ENCODE results near the gene FADS2. TPM values are rescaled to one million over a fixed set of nuclear protein-coding genes. Genes with fewer than 3 reads are reported as not detected.

Gene FADS2
- total and polyA plus RNA-seq, 9 of the 15 experiments (the other 6 are each of a cell fraction or from before 2014, with no cell fraction given) = 2.9 to 42.8 (median 16.2) TPM

DNA sequence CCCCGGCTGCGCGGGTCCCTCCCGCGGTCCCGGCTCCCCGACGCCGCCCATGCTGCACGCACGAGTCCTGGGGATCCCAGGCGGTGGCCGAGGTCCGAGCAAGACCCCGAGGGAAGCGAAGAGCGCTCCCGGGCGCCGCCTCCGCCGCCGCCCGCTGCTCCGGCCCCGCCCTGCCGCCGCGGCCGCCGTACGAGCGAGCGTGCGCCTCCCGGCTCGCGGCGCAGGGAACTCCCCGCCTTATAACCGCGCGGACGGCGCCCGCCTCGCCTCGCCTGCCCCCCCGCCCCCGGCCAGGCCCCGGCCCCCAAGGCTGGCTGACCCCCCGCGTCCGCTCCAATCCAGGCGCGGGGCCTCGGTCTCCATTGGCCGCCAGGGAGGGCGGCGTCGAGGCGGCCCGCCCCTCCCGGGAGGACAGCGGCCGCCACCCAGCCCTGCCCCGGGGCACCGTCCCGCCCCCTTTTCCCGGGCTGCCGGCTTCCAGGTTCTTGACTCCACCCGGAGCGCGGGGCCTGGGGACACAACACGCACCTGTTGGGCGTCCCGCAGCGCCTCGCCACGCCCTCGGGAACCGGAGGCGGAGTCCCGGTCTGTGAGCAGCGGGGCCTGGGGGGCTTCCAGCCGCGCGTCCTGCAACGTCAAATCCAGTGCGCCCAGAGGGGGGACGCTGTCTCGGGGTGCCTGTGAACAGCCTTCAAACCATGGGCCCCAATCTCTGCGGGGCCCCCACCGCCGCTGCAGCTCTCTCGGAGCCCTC is 63.4 kb downstream of the FADS2 start, which contains the start of gene FADS3 (continued):
- TF ChIP-seq, protein P1, sequence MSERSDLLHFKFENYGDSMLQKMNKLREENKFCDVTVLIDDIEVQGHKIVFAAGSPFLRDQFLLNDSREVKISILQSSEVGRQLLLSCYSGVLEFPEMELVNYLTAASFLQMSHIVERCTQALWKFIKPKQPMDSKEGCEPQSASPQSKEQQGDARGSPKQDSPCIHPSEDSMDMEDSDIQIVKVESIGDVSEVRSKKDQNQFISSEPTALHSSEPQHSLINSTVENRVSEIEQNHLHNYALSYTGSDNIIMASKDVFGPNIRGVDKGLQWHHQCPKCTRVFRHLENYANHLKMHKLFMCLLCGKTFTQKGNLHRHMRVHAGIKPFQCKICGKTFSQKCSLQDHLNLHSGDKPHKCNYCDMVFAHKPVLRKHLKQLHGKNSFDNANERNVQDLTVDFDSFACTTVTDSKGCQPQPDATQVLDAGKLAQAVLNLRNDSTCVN (CRISPR knock-in tag; IDR thresholded peaks at IDR 0.05) = no peak
- TF ChIP-seq ZNF780A (CRISPR knock-in tag; IDR thresholded peaks at IDR 0.05) = no peak

DNA sequence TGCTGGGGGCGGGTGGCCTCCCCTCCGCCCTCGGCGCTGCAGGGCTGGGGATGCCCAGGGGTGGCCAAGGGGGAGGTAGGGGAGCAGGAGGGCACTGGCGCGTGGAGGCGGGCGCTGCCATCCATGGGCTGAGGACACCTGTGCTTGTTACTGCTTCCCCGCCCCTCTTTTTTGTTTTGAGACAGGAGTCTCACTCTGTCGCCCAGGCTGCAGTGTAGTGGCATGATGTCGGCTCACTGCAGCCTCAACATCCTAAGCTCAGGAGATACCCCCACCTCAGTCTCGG is 63.9 kb downstream of the FADS2 start:
- WGBS (ENCODE audit: insufficient coverage, low coverage, missing lambda C conversion rate) = 54% methylated on average over 5 of the region's 12 CpGs
- H3K9ac ChIP-seq (ENCODE audit: insufficient read depth in 1 of 2, low read depth in 2 of 2, low read length in 2 of 2) = peak overlapping the region in 1 of 2 experiments; percentile 84; a peak in 2 of 4 replicates
- H3K27me3 ChIP-seq (ENCODE audit: control insufficient read depth in 2 of 2, insufficient read depth in 2 of 2, low read length in 2 of 2) = no peaks in the 10 kb centered on the region
- ATAC-seq (no peak), DNase-seq (ENCODE audit: extremely low read depth in 1 of 4, low spot score in 3 of 4) (no peak), FAIRE-seq (no peak)
- H3K4me3 ChIP-seq = peak overlapping the region; percentile 64
- no peaks in the 10 kb centered on the region for H3K9me3 ChIP-seq (replicated peaks; ENCODE audit: control insufficient read depth, insufficient read depth, low read depth, low read length)
- intact Hi-C loops (cut with micrococcal nuclease) (no loop called here), in situ Hi-C loops (cut with MboI) (no loop called here)
- H3K9me1 ChIP-seq (ENCODE audit: control insufficient read depth, insufficient read depth, low read length) = no peaks in the 10 kb centered on the region
- H3K4me1 ChIP-seq (replicated peaks in 1 of 2; ENCODE audit: control insufficient read depth in 2 of 2, insufficient read depth in 2 of 2, low read length in 2 of 2) = peaks cover 15 to 45% of the 10 kb centered on the region in 2 experiments
- no TSS peak for BruUV-seq (replicated peaks)
- ChIA-PET POLR2A (no interaction called here), CTCF (ENCODE audit: low intra/inter-chr PET ratio) (interaction anchor here (0.6 kb wide), 1 partner anchor 95 kb away, joined by 3 read pairs; no protein-coding TSS in a partner anchor)
- TF ChIP-seq, protein P2, sequence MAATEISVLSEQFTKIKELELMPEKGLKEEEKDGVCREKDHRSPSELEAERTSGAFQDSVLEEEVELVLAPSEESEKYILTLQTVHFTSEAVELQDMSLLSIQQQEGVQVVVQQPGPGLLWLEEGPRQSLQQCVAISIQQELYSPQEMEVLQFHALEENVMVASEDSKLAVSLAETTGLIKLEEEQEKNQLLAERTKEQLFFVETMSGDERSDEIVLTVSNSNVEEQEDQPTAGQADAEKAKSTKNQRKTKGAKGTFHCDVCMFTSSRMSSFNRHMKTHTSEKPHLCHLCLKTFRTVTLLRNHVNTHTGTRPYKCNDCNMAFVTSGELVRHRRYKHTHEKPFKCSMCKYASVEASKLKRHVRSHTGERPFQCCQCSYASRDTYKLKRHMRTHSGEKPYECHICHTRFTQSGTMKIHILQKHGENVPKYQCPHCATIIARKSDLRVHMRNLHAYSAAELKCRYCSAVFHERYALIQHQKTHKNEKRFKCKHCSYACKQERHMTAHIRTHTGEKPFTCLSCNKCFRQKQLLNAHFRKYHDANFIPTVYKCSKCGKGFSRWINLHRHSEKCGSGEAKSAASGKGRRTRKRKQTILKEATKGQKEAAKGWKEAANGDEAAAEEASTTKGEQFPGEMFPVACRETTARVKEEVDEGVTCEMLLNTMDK (IDR thresholded peaks at IDR 0.05; ENCODE audit: borderline replicate concordance, insufficient read depth, low read depth, low read length, poor library complexity, severe bottlenecking) = peak; percentile 32
- TF ChIP-seq COPS2 (conservative IDR thresholded peaks at IDR 0.05) (no peak), KDM5B (IDR thresholded peaks at IDR 0.05; ENCODE audit: insufficient replicate concordance, low read depth, low read length) (no peak), MTA3 (IDR thresholded peaks at IDR 0.05; ENCODE audit: borderline replicate concordance) (0 out of 2 replicates have a peak, but pooled peaks have one; percentile 1)
- TF ChIP-seq, protein P3, sequence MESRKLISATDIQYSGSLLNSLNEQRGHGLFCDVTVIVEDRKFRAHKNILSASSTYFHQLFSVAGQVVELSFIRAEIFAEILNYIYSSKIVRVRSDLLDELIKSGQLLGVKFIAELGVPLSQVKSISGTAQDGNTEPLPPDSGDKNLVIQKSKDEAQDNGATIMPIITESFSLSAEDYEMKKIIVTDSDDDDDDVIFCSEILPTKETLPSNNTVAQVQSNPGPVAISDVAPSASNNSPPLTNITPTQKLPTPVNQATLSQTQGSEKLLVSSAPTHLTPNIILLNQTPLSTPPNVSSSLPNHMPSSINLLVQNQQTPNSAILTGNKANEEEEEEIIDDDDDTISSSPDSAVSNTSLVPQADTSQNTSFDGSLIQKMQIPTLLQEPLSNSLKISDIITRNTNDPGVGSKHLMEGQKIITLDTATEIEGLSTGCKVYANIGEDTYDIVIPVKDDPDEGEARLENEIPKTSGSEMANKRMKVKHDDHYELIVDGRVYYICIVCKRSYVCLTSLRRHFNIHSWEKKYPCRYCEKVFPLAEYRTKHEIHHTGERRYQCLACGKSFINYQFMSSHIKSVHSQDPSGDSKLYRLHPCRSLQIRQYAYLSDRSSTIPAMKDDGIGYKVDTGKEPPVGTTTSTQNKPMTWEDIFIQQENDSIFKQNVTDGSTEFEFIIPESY (CRISPR knock-in tag; IDR thresholded peaks at IDR 0.05) = peak; percentile 99
- peak overlapping the region; percentile 80 for H2AFZ ChIP-seq (ENCODE audit: low read depth, low read length)
- H3K27ac ChIP-seq (ENCODE audit: extremely low read depth, low read depth, low read length) = no peak overlapping the region
- no peaks in the 10 kb centered on the region for H4K20me1 ChIP-seq (replicated peaks; ENCODE audit: control insufficient read depth, insufficient read depth, low read length)
- peak overlapping the region; percentile 53; the same call in 1 of the 2 replicates for H3K4me2 ChIP-seq (ENCODE audit: insufficient read depth, low read length)
- H3K36me3 ChIP-seq (ENCODE audit: control insufficient read depth, insufficient read depth, low read length) = peaks cover 20% of the 10 kb centered on the region; the same call in 2 of the 3 replicates
- H3K79me2 ChIP-seq (ENCODE audit: control insufficient read depth, insufficient read depth, low read length) = peaks cover 37% of the 10 kb centered on the region
